Measurements from ENCODE around the gene MS4A8. TPM values are rescaled to one million over a fixed set of nuclear protein-coding genes. Genes with fewer than 3 reads are reported as not detected.

MS4A8 gene
- total RNA-seq, 4 donors from 2014 or later: 22.9 to 141 (median 52.1) TPM

DNA sequence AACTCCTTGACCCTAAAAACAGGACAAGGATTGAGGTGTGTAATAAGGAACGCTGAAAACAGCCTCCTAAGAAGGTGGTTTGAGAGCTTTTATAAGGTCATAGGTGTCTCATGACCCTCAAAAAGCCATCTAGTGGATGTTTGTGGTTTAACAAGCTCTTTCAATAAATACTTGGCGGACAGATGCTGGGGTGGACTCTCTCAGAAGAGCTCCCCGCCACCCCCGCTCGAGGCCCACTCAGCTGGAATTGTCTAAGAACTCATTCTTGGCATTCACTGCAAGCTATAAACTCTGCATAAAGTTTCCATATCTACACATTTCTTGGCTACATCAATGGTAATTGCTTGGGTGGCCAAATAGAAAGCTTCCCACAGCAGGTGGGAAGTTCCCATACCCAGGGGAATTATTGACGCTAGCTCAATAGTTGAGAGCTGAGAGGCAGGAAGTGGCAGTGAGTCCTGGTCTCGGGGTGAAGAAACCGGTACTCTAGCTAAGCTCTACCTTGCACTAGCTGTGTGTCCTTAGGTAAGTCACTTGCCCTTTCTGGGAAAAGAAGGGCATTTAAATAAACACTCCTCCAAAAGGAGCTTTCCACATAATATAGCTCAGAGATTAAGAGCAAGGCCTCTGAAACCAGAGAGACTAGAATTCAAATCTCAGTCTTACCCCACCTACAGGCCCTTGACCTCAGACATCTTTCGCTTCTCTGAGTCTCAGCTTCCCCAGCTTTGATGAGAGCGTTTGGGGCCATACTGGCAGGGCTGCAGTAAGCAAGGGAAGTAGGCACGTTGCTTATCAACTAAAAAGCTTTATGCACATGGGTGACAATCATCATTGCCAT, 63.7 kb downstream of the MS4A8 start:
- no peaks in the 10 kb centered on the region for H3K36me3 ChIP-seq
- H3K4me3 ChIP-seq: no peak overlapping the region
- H3K27me3 ChIP-seq: peaks cover 5% of the 10 kb centered on the region
- in situ Hi-C loops (cut with MboI; ENCODE audit: low pct_ligation_motif_present in 1 of 4, low pct_unique_long_range_greater_than_20kb in 1 of 4, low sequenced_read_pairs in 3 of 4): no loop called here
- 68% methylated on average over 11 of the region's 11 CpGs; no CpG with 5 or more reads in 1 of the 2 donors for WGBS, 2 donors (ENCODE audit: low coverage in 1 of 2)
- intact Hi-C loops (cut with DNase I; ENCODE audit: low total_unique reads): no loop called here
- H3K9me3 ChIP-seq: no peaks in the 10 kb centered on the region
- no peak overlapping the region for H3K27ac ChIP-seq
- H3K4me1 ChIP-seq: no peaks in the 10 kb centered on the region
- TF ChIP-seq, protein P1, sequence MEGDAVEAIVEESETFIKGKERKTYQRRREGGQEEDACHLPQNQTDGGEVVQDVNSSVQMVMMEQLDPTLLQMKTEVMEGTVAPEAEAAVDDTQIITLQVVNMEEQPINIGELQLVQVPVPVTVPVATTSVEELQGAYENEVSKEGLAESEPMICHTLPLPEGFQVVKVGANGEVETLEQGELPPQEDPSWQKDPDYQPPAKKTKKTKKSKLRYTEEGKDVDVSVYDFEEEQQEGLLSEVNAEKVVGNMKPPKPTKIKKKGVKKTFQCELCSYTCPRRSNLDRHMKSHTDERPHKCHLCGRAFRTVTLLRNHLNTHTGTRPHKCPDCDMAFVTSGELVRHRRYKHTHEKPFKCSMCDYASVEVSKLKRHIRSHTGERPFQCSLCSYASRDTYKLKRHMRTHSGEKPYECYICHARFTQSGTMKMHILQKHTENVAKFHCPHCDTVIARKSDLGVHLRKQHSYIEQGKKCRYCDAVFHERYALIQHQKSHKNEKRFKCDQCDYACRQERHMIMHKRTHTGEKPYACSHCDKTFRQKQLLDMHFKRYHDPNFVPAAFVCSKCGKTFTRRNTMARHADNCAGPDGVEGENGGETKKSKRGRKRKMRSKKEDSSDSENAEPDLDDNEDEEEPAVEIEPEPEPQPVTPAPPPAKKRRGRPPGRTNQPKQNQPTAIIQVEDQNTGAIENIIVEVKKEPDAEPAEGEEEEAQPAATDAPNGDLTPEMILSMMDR (IDR thresholded peaks at IDR 0.05): peak in 4 of 5 experiments; percentile 29 to 44 (median 39)
- TF ChIP-seq POLR2A (IDR thresholded peaks at IDR 0.05) (no peak), EP300 (IDR thresholded peaks at IDR 0.05; ENCODE audit: low read depth) (no peak)
- no peak for DNase-seq

DNA sequence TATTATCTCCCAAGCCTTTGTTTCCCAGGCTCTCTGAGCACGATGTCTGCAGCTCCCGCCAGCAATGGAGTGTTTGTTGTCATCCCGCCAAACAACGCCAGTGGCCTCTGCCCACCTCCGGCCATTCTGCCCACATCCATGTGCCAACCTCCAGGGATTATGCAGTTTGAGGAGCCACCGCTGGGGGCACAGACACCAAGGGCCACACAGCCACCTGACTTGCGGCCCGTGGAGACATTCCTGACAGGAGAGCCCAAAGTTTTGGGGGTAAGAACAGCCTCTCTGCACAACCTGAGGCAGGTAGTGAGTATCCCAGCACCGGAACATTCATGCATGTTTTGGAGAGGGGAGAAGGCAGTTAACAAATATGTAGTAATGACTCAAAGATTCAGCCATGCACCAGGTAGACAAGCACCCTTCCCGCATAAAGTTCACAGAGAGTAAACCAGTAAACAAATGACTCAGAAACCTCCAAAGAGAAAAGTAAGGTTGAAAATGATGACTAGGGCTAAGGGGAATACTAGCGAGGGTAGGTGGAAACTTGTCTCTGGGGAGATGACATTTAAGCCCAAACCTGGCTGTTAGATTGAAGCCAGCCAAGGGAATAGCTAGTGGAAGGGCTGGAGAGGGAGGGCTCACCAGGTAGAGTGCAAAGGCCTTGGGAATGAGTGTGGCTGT, 64.4 kb downstream of the MS4A8 start:
- Histone ChIP-seq H3K4me3 (no peak overlapping the region), H3K27ac (no peak overlapping the region), H3K36me3 (no peaks in the 10 kb centered on the region), H3K4me1 (no peaks in the 10 kb centered on the region), H3K27me3 (peaks cover 5% of the 10 kb centered on the region), H3K9me3 (no peaks in the 10 kb centered on the region)
- in situ Hi-C loops (cut with MboI; ENCODE audit: low pct_ligation_motif_present in 1 of 4, low pct_unique_long_range_greater_than_20kb in 1 of 4, low sequenced_read_pairs in 3 of 4): no loop called here
- TF ChIP-seq POLR2AphosphoS5 (IDR thresholded peaks at IDR 0.05): no peak
- TF ChIP-seq POLR2A (IDR thresholded peaks at IDR 0.05): no peak
- TF ChIP-seq, protein P1 (IDR thresholded peaks at IDR 0.05): no peak
- no peak for TF ChIP-seq EP300 (IDR thresholded peaks at IDR 0.05; ENCODE audit: low read depth)
- WGBS, 2 donors (ENCODE audit: low coverage in 1 of 2): 78 to 84% methylated on average over 2 to 11 of the region's 11 CpGs
- intact Hi-C loops (cut with DNase I; ENCODE audit: low total_unique reads): no loop called here
- DNase-seq: no peak

DNA sequence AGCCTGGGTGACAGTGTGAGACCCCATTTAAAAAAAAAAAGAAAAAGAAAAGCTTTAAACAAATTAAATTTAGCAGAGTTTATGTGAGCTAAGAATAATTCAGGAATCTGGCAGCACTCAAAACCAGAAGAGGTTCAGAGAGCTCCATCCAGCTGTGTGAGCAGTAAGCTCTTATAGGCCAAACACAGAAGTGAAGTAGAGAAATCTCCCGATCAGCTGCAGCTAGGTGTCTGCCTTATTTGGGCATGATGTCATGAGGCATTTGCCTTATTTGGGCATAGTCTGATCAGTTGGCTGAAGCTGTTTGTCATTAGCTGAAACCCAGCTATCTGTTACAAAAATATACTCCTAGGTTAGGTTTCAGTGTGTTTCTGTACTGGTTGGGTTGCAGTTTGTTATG, 65.5 kb downstream of the MS4A8 start:
- no peak for TF ChIP-seq POLR2AphosphoS5 (IDR thresholded peaks at IDR 0.05)
- in situ Hi-C loops (cut with MboI; ENCODE audit: low pct_ligation_motif_present in 1 of 4, low pct_unique_long_range_greater_than_20kb in 1 of 4, low sequenced_read_pairs in 3 of 4): no loop called here

DNA sequence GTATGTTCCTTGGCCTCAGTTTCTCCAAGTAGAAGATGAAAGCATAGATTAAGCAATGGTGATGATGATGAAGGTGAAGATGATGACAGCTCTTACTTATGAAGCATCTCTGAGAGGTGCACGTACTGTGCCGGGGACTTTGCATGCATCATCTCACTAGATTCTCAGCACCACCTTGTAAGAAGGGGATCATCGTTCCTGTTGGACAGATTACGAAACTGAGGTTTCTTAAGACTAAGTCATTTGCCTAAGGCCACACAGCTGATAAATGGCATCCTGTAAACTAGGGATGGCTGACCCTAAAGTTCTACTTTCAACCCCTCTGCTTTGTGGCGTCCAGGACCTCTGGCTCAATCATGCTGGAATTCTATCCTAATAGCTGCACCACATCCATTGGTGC, 65.9 kb downstream of the MS4A8 start:
- no peaks in the 10 kb centered on the region for H3K4me1 ChIP-seq
- H3K27ac ChIP-seq: no peak overlapping the region
- H3K9me3 ChIP-seq: no peaks in the 10 kb centered on the region
- H3K36me3 ChIP-seq: no peaks in the 10 kb centered on the region
- H3K27me3 ChIP-seq: peaks cover 5% of the 10 kb centered on the region
- no peak for TF ChIP-seq POLR2A (IDR thresholded peaks at IDR 0.05)
- no peak overlapping the region for H3K4me3 ChIP-seq
- DNase-seq: no peak
- in situ Hi-C loops (cut with MboI; ENCODE audit: low pct_ligation_motif_present in 1 of 4, low pct_unique_long_range_greater_than_20kb in 1 of 4, low sequenced_read_pairs in 3 of 4) (no loop called here), intact Hi-C loops (cut with DNase I; ENCODE audit: low total_unique reads) (no loop called here)
- 74 to 82% methylated on average over 2 to 5 of the region's 5 CpGs for WGBS, 2 donors (ENCODE audit: low coverage in 1 of 2)

More for the DNA sequence above, 65.5 kb downstream of the MS4A8 start:
- no peaks in the 10 kb centered on the region for H3K4me1 ChIP-seq
- WGBS, 2 donors (ENCODE audit: low coverage in 1 of 2): 14 to 17% methylated on average over 1 of the region's 1 CpG
- H3K27ac ChIP-seq: no peak overlapping the region
- no peaks in the 10 kb centered on the region for H3K9me3 ChIP-seq
- H3K36me3 ChIP-seq: no peaks in the 10 kb centered on the region
- intact Hi-C loops (cut with DNase I; ENCODE audit: low total_unique reads): no loop called here
- no peak overlapping the region for H3K4me3 ChIP-seq
- peaks cover 5% of the 10 kb centered on the region for H3K27me3 ChIP-seq
- no peak for DNase-seq

Other genes with a start within 250 kb of the MS4A8 start
- 10 to 100 TPM in 2 of 4 donors, not detected in 2; 32.2 to 49.4 TPM for gene MS4A1, start 243.8 kb upstream of the MS4A8 start, total RNA-seq
- gene MS4A12, start 206.8 kb upstream of the MS4A8 start, total RNA-seq: 100 to 1,000 TPM in 3 of 4 donors, 1 to 10 TPM in 1; 3.8 to 628 (median 426) TPM
- not detected for gene MS4A13, start 184.2 kb upstream of the MS4A8 start, total RNA-seq
- gene MS4A18, start 25.1 kb downstream of the MS4A8 start, total RNA-seq: not detected
- not detected for gene MS4A15, start 57.3 kb downstream of the MS4A8 start, total RNA-seq
- 1 to 10 TPM in 2 of 4 donors, not detected in 2; 1.3 to 2.2 TPM for gene MS4A10, start 85.7 kb downstream of the MS4A8 start, total RNA-seq
- gene CCDC86, start 142.5 kb downstream of the MS4A8 start, total RNA-seq: 1 to 10 TPM; 1.9 to 9.1 (median 5.5) TPM
- 10 to 100 TPM in 1 of 4 donors, 1 to 10 TPM in 2, not detected in 1; 3.5 to 36.6 (median 4.5) TPM for gene PTGDR2, start 156.3 kb downstream of the MS4A8 start, total RNA-seq
- gene ZP1, start 167.9 kb downstream of the MS4A8 start, total RNA-seq: not detected
- 10 to 100 TPM; 15.5 to 70.3 (median 42.8) TPM for gene PRPF19, start 207.0 kb downstream of the MS4A8 start, total RNA-seq
- 10 to 100 TPM; 35.2 to 47.2 (median 45.1) TPM for gene TMEM109, start 214.5 kb downstream of the MS4A8 start, total RNA-seq
- gene TMEM132A, start 224.8 kb downstream of the MS4A8 start, total RNA-seq: 1 to 10 TPM; 1.8 to 7.0 (median 3.5) TPM